ENCODE data around the gene DDB1. TPM values are rescaled to one million over a fixed set of nuclear protein-coding genes. Genes with fewer than 3 reads are reported as not detected.

DDB1 gene
- total and polyA plus RNA-seq, 2 of the 13 experiments (the other 11 are each of a cell fraction or from before 2014, with no cell fraction given), result 217 to 266 TPM

GRCh38 chr11:61332797-61333549 lies at the start of gene DDB1, which contains the start of gene TKFC (continued):
- TF ChIP-seq RERE (CRISPR knock-in tag; IDR thresholded peaks at IDR 0.05; ENCODE audit: low read depth) (no peak), FOXA3 (CRISPR knock-in tag; IDR thresholded peaks at IDR 0.05) (peak; percentile 40; the same call in 1 of the 2 replicates), GMEB2 (CRISPR knock-in tag; IDR thresholded peaks at IDR 0.05; ENCODE audit: low read depth) (0 out of 2 replicates have a peak, but pooled peaks have one; percentile 29), GRHL1 (CRISPR knock-in tag; conservative IDR thresholded peaks at IDR 0.05) (no peak), ZNF331 (CRISPR knock-in tag; IDR thresholded peaks at IDR 0.05) (peak; percentile 76), MAX (IDR thresholded peaks at IDR 0.05) (peak; percentile 89), RARG (CRISPR knock-in tag; IDR thresholded peaks at IDR 0.05; ENCODE audit: low read depth) (no peak), ZNF225 (CRISPR knock-in tag; IDR thresholded peaks at IDR 0.05) (peak; percentile 79), MIER3 (CRISPR knock-in tag; IDR thresholded peaks at IDR 0.05; ENCODE audit: borderline replicate concordance) (no peak; the same call in none of the 2 replicates), SRSF9 (IDR thresholded peaks at IDR 0.05; ENCODE audit: borderline replicate concordance, insufficient read depth, low read depth, low read length, poor library complexity, severe bottlenecking) (no peak), ZNF512B (CRISPR knock-in tag; IDR thresholded peaks at IDR 0.05; ENCODE audit: borderline replicate concordance) (no peak), ZNF180 (CRISPR knock-in tag; IDR thresholded peaks at IDR 0.05; ENCODE audit: borderline replicate concordance, low read depth) (no peak), ZFP36L2 (CRISPR knock-in tag; IDR thresholded peaks at IDR 0.05) (no peak), POGZ (CRISPR knock-in tag; IDR thresholded peaks at IDR 0.05) (no peak), ETV6 (CRISPR knock-in tag; conservative IDR thresholded peaks at IDR 0.05) (peak; percentile 61; the same call in 1 of the 2 replicates), ATF7-NPFF (CRISPR knock-in tag; IDR thresholded peaks at IDR 0.05; ENCODE audit: low read depth) (peak; percentile 94), ZNF776 (CRISPR knock-in tag; IDR thresholded peaks at IDR 0.05) (no peak)
